HCT116 (cell line): Measurements from ENCODE around the gene F2R. TPM values are rescaled to one million over a fixed set of nuclear protein-coding genes. Genes with fewer than 3 reads are reported as not detected.

ENCODE experiments used
- ATAC-seq: fragments of 200-7000 bp; cut with Tn5 transposase; 2 replicates; pipeline ENCODE4 v1.9.1; 2020; ENCODE audit warnings: mild to moderate bottlenecking, moderate library complexity
- BruUV-seq: library from RNA; stranded (reverse); fragments of 400-500 nt; replicated peaks from 2 replicates; lab custom pipeline; 2021; lab: Mats Ljungman, UMichigan
- CTCF ChIA-PET: fragments of 300-600 bp; sonication (Branson Sonifier 250); formaldehyde crosslinking; loops from one replicate; lab custom pipeline; 2021; ENCODE audit warnings: antibody characterized with exemption; lab: Charles Lee
- POLR2A ChIA-PET: fragments of 300-600, 350-600 bp; sonication (Branson Sonifier 250); formaldehyde crosslinking; loops from one replicate; lab custom pipeline; 2021; ENCODE audit warnings: antibody characterized with exemption; lab: Charles Lee
- RAD21 ChIA-PET, 2 experiments: fragments of 300-600 bp; sonication (Branson Sonifier 250); formaldehyde crosslinking; loops; one replicate each; lab custom pipeline; 2023; ENCODE audit warnings: low total read pairs in 2 of 2; ENCODE audit not compliant: uncharacterized antibody in 2 of 2, unreplicated experiment in 2 of 2, low non-redundant PET in 1 of 2; lab: Charles Lee
- DNase-seq: peaks from one replicate; pipeline ENCODE4 v3.0.0-alpha.2; 2010; ENCODE audit warnings: low read depth, low spot score
- H2AFZ ChIP-seq: fragments of 200-600 bp; shearing (Covaris generic), sonication (generic); 2 replicates; pipeline ENCODE4 v1.6.1; 2017; ENCODE audit warnings: low read depth, mixed run types, mixed read lengths, antibody characterized with exemption, low read length; ENCODE audit not compliant: poor library complexity, severe bottlenecking
- H3K27ac ChIP-seq: 2 replicates; pipeline ENCODE4 v1.5.1; 2012; ENCODE audit warnings: low read depth, low read length
- H3K27me3 ChIP-seq: fragments of 200-600 bp; sonication (generic); 2 replicates; pipeline ENCODE4 v1.6.1; 2016; ENCODE audit warnings: mixed run types, low read length, mixed read lengths; ENCODE audit not compliant: insufficient read depth
- H3K36me3 ChIP-seq, 2 experiments: fragments of 200-500 bp in 1 of 2; fragments of 200-600 bp in 1 of 2; sonication (Bioruptor generic) in 1 of 2; sonication (generic) in 1 of 2; 2 replicates each; pipeline versions ENCODE4 v1.5.1 to v1.6.1; 2014 to 2016; ENCODE audit warnings: low read length in 2 of 2, inconsistent platforms in 1 of 2, mixed read lengths in 1 of 2, mixed run types in 1 of 2; ENCODE audit not compliant: insufficient read depth in 2 of 2, control insufficient read depth in 1 of 2
- H3K4me1 ChIP-seq, 2 experiments: fragments of 200-600 bp in 1 of 2; sonication (generic) in 1 of 2; 2 replicates each; pipeline versions ENCODE4 v1.5.1 to v1.6.1; 2012 to 2017; ENCODE audit warnings: low read length in 2 of 2, inconsistent platforms in 1 of 2, mild to moderate bottlenecking in 1 of 2, mixed read lengths in 1 of 2, mixed run types in 1 of 2, moderate library complexity in 1 of 2; ENCODE audit not compliant: insufficient read depth in 2 of 2, control insufficient read depth in 1 of 2
- H3K4me2 ChIP-seq: fragments of 200-600 bp; sonication (generic); 2 replicates; pipeline ENCODE4 v1.6.1; 2017; ENCODE audit warnings: mixed run types, low read length, mixed read lengths
- H3K4me3 ChIP-seq, 2 experiments: fragments of 200-600 bp in 1 of 2; sonication (generic) in 1 of 2; replicated peaks in 1 of 2; 2 replicates each; pipeline ENCODE4 v1.5.1; 2011 to 2016; ENCODE audit warnings: low read length in 2 of 2, control low read depth in 1 of 2, low read depth in 1 of 2, mild to moderate bottlenecking in 1 of 2, mixed read lengths in 1 of 2, mixed run types in 1 of 2
- H3K79me2 ChIP-seq: fragments of 200-600 bp; sonication (generic); 2 replicates; pipeline ENCODE4 v1.6.1; 2017; ENCODE audit warnings: mild to moderate bottlenecking, mixed run types, low read length, moderate library complexity, mixed read lengths; ENCODE audit not compliant: insufficient read depth
- H3K9ac ChIP-seq: fragments of 200-600 bp; sonication (generic); 2 replicates; pipeline ENCODE4 v1.6.1; 2016; ENCODE audit warnings: low read length, mixed read lengths
- H3K9me2 ChIP-seq: fragments of 200-600 bp; sonication (generic), shearing (Covaris generic); 2 replicates; pipeline ENCODE4 v1.6.1; 2017; ENCODE audit warnings: mixed run types, mild to moderate bottlenecking, moderate library complexity; ENCODE audit not compliant: insufficient read depth
- H3K9me3 ChIP-seq, 2 experiments: fragments of 200-500 bp in 1 of 2; fragments of 200-600 bp in 1 of 2; sonication (Bioruptor generic) in 1 of 2; sonication (generic) in 1 of 2; 2 replicates each; pipeline ENCODE4 v1.6.1; 2014 to 2017; ENCODE audit warnings: low read length in 2 of 2, mixed read lengths in 2 of 2, inconsistent platforms in 1 of 2, low read depth in 1 of 2, mild to moderate bottlenecking in 1 of 2, mixed run types in 1 of 2, moderate library complexity in 1 of 2; ENCODE audit not compliant: control insufficient read depth in 1 of 2, insufficient read depth in 1 of 2
- H4K20me1 ChIP-seq: fragments of 200-600 bp; sonication (generic), shearing (Covaris generic); 2 replicates; pipeline ENCODE4 v1.6.1; 2017; ENCODE audit warnings: mixed run types, mild to moderate bottlenecking, moderate library complexity; ENCODE audit not compliant: insufficient read depth
- ATF3 ChIP-seq: IDR thresholded peaks from 2 replicates; pipeline ENCODE4 v1.6.1; 2012
- CBX3 ChIP-seq: IDR thresholded peaks from 2 replicates; pipeline ENCODE4 v1.6.1; 2012; ENCODE audit warnings: low read depth
- CEBPB ChIP-seq: IDR thresholded peaks from 2 replicates; pipeline ENCODE4 v1.6.1; 2012; ENCODE audit warnings: low read depth
- EGR1 ChIP-seq: IDR thresholded peaks from 2 replicates; pipeline ENCODE4 v1.6.1; 2012; ENCODE audit warnings: low read depth
- ELF1 ChIP-seq: IDR thresholded peaks from 2 replicates; pipeline ENCODE4 v1.6.1; 2012; ENCODE audit warnings: low read depth, borderline replicate concordance
- EZH2 ChIP-seq: fragments of 200-600 bp; sonication (generic); IDR thresholded peaks from 2 replicates; pipeline ENCODE4 v1.6.1; 2017; ENCODE audit warnings: antibody characterized with exemption, mixed run types
- EZH2phosphoT487 ChIP-seq: fragments of 200-600 bp; IDR thresholded peaks from 2 replicates; pipeline ENCODE4 v1.6.1; 2018; ENCODE audit warnings: antibody characterized with exemption, borderline replicate concordance
- FOSL1 ChIP-seq: IDR thresholded peaks from 2 replicates; pipeline ENCODE4 v1.6.1; 2012; ENCODE audit warnings: low read depth
- JUND ChIP-seq: IDR thresholded peaks from 2 replicates; pipeline ENCODE4 v1.6.1; 2012
- MAX ChIP-seq: IDR thresholded peaks from 2 replicates; pipeline ENCODE4 v1.6.1; 2012
- POLR2A ChIP-seq: IDR thresholded peaks from 2 replicates; pipeline ENCODE4 v1.7.0; 2011; ENCODE audit warnings: borderline replicate concordance; ENCODE audit not compliant: insufficient read depth, insufficient read length; ENCODE audit errors: extremely low read depth
- POLR2AphosphoS5 ChIP-seq: IDR thresholded peaks from 2 replicates; pipeline ENCODE4 v1.6.1; 2011; ENCODE audit warnings: mild to moderate bottlenecking, low read depth, low read length, moderate library complexity
- RAD21 ChIP-seq: IDR thresholded peaks from 2 replicates; pipeline ENCODE4 v1.6.1; 2012; ENCODE audit warnings: low read depth, mild to moderate bottlenecking
- REST ChIP-seq: IDR thresholded peaks from 2 replicates; pipeline ENCODE4 v1.6.1; 2012; ENCODE audit warnings: low read depth
- SIN3A ChIP-seq: IDR thresholded peaks from 2 replicates; pipeline ENCODE4 v1.6.1; 2012; ENCODE audit warnings: low read depth
- SP1 ChIP-seq: IDR thresholded peaks from 2 replicates; pipeline ENCODE4 v1.6.1; 2012; ENCODE audit warnings: low read depth
- SRF ChIP-seq: IDR thresholded peaks from 2 replicates; pipeline ENCODE4 v1.6.1; 2012; ENCODE audit warnings: low read depth
- YY1 ChIP-seq: IDR thresholded peaks from 2 replicates; pipeline ENCODE4 v1.6.1; 2011; ENCODE audit warnings: low read length, low read depth, moderate library complexity, mild to moderate bottlenecking; ENCODE audit not compliant: insufficient replicate concordance; ENCODE audit errors: extremely low read depth
- ZFX ChIP-seq: fragments of 450-650 bp; IDR thresholded peaks from 2 replicates; pipeline ENCODE4 v1.6.1; 2017
- intact Hi-C: fragments of 100-400 bp; cut with micrococcal nuclease; formaldehyde crosslinking; loops from 2 replicates; pipeline ENCODE4 v1.10.0; 2022
- total RNA-seq: library from RNA; stranded (reverse); gene quantifications from one replicate; pipeline ENCODE4 v1.2.1, GENCODE V29; 2021; ENCODE audit not compliant: unreplicated experiment

The F2R gene
- total RNA-seq, 1 experiment from 2014 or later = 16.6 TPM

- TF ChIP-seq JUND (no peak), CBX3 (no peak), ATF3 (no peak), ZFX (no peak), POLR2A (no peak), RAD21 (no peak), YY1 (no peak)
These were observed 43.7 kb upstream of the F2R start (continued) for GRCh38 chr5:76672242-76672641.

- CTCF ChIA-PET = no interaction called here
- no peaks in the 10 kb centered on the region for H3K79me2 ChIP-seq
- H3K9me3 ChIP-seq = no peaks in the 10 kb centered on the region
- H3K27ac ChIP-seq = no peak overlapping the region
- POLR2A ChIA-PET = no interaction called here
- H2AFZ ChIP-seq = no peak overlapping the region
- no TSS peak for BruUV-seq
- no peak overlapping the region for H3K9ac ChIP-seq
- no peaks in the 10 kb centered on the region for H3K9me2 ChIP-seq
- RAD21 ChIA-PET = no interaction called here
- no peaks in the 10 kb centered on the region for H3K36me3 ChIP-seq
- TF ChIP-seq ELF1 = no peak
- TF ChIP-seq MAX = no peak
- TF ChIP-seq YY1 = no peak
- no peak for TF ChIP-seq RAD21
- no peak for TF ChIP-seq ATF3
- no peak for TF ChIP-seq FOSL1
- TF ChIP-seq SP1 = no peak
- TF ChIP-seq POLR2AphosphoS5 = no peak
- TF ChIP-seq SIN3A = no peak
- TF ChIP-seq CEBPB = no peak
- no peak for TF ChIP-seq SRF
- TF ChIP-seq EZH2 = no peak
- TF ChIP-seq EZH2phosphoT487 = no peak
- no peak for TF ChIP-seq REST
- no peak for TF ChIP-seq EGR1
- no peak for TF ChIP-seq ZFX
- no peak overlapping the region for H3K4me2 ChIP-seq
- DNase-seq = no peak
- H3K4me1 ChIP-seq = no peaks in the 10 kb centered on the region
- H3K4me3 ChIP-seq = no peak overlapping the region
- no peak for ATAC-seq
- H3K27me3 ChIP-seq = no peaks in the 10 kb centered on the region
- intact Hi-C loops = no loop called here
- H4K20me1 ChIP-seq = no peaks in the 10 kb centered on the region
These were observed 42.8 kb upstream of the F2R start for GRCh38 chr5:76673125-76673524.
